Fibroblast of skin of right quadriceps (primary cell): ENCODE measurements around the gene RANBP10.

ENCODE experiments used
- DNase-seq: peaks from one replicate; pipeline ENCODE4 v3.0.0-alpha.2; 2013

RANBP10 gene

GRCh38 chr16:67736858-67737257 is 69.5 kb downstream of the RANBP10 start:
- no peak for DNase-seq

GRCh38 chr16:67734731-67735201 is 71.6 kb downstream of the RANBP10 start:
- no peak for DNase-seq

GRCh38 chr16:67733734-67734470 is 72.5 kb downstream of the RANBP10 start:
- DNase-seq, result no peak

GRCh38 chr16:67731753-67732095 is 74.6 kb downstream of the RANBP10 start:
- no peak for DNase-seq

- no peak for DNase-seq
Measured at GRCh38 chr16:67731071-67731752, 75.1 kb downstream of the RANBP10 start.

GRCh38 chr16:67730326-67730725 is 76.0 kb downstream of the RANBP10 start:
- no peak for DNase-seq

GRCh38 chr16:67729636-67730248 is 76.6 kb downstream of the RANBP10 start:
- DNase-seq, result no peak

- DNase-seq, result no peak
Measured at GRCh38 chr16:67727521-67728485, 78.6 kb downstream of the RANBP10 start.

- no peak for DNase-seq
Measured at GRCh38 chr16:67726106-67727034, 80.0 kb downstream of the RANBP10 start.

GRCh38 chr16:67723911-67724305 is 82.5 kb downstream of the RANBP10 start:
- DNase-seq, result no peak

GRCh38 chr16:67723151-67723910 is 83.0 kb downstream of the RANBP10 start:
- peak; percentile 41 for DNase-seq

- no peak for DNase-seq
Measured at GRCh38 chr16:67720236-67720635, 86.1 kb downstream of the RANBP10 start.

- DNase-seq, result peak; percentile 48
Measured at GRCh38 chr16:67719778-67720144, 86.6 kb downstream of the RANBP10 start.

GRCh38 chr16:67719048-67719777 is 87.1 kb downstream of the RANBP10 start, which contains the start of gene GFOD2:
Gene GFOD2, minus strand, starts transcription at chr16:67719316. Its CDS starts 33,601 bp downstream, at chr16:67685715.
- DNase-seq, result peak; percentile 92

GRCh38 chr16:67718668-67719047 is 87.7 kb downstream of the RANBP10 start:
- no peak for DNase-seq

GRCh38 chr16:67716097-67716496 is 90.3 kb downstream of the RANBP10 start:
- DNase-seq, result no peak

GRCh38 chr16:67714522-67714921 is 91.8 kb downstream of the RANBP10 start:
- no peak for DNase-seq

- DNase-seq, result no peak
Measured at GRCh38 chr16:67713647-67714273, 92.6 kb downstream of the RANBP10 start.

GRCh38 chr16:67710607-67711006 is 95.8 kb downstream of the RANBP10 start:
- no peak for DNase-seq

GRCh38 chr16:67709050-67709449 is 97.3 kb downstream of the RANBP10 start:
- no peak for DNase-seq
